GM23338 (cell line): ENCODE results near the gene PROC. TPM values are rescaled to one million over a fixed set of nuclear protein-coding genes. Genes with fewer than 3 reads are reported as not detected.

ENCODE experiments used
- ATAC-seq: fragments of 200-7000 bp; cut with Tn5 transposase; 3 replicates; pipeline ENCODE4 v1.9.1; 2020
- DNase-seq: peaks from one replicate; pipeline ENCODE4 v3.0.0-alpha.2; 2015; ENCODE audit warnings: low spot score
- H2AFZ ChIP-seq: fragments of 200-600 bp; sonication (generic); 2 replicates; pipeline ENCODE4 v1.8.0; 2016; ENCODE audit warnings: antibody characterized with exemption, mild to moderate bottlenecking, moderate library complexity
- H3F3A ChIP-seq: fragments of 200-600 bp; sonication (generic); replicated peaks from 2 replicates; pipeline ENCODE4 v1.8.0; 2017; ENCODE audit warnings: antibody characterized with exemption, mixed run types, low read depth
- H3K27ac ChIP-seq: fragments of 200-600 bp; sonication (generic); 2 replicates; pipeline ENCODE4 v1.6.1; 2016; ENCODE audit warnings: low read depth
- H3K27me3 ChIP-seq: fragments of 200-600 bp; sonication (generic); 2 replicates; pipeline ENCODE4 v1.8.0; 2016; ENCODE audit warnings: mild to moderate bottlenecking, mixed run types, moderate library complexity; ENCODE audit not compliant: insufficient read depth
- H3K36me3 ChIP-seq: fragments of 200-600 bp; sonication (generic); 2 replicates; pipeline ENCODE4 v1.8.0; 2016; ENCODE audit warnings: mild to moderate bottlenecking; ENCODE audit not compliant: insufficient read depth
- H3K4me1 ChIP-seq: fragments of 200-600 bp; sonication (generic); 2 replicates; pipeline ENCODE4 v1.8.0; 2016; ENCODE audit warnings: mild to moderate bottlenecking, moderate library complexity; ENCODE audit not compliant: insufficient read depth
- H3K4me2 ChIP-seq: fragments of 200-600 bp; sonication (generic); 2 replicates; pipeline ENCODE4 v1.7.1; 2017; ENCODE audit warnings: mixed run types
- H3K4me3 ChIP-seq: fragments of 200-600 bp; sonication (generic); 2 replicates; pipeline ENCODE4 v1.6.1; 2016; ENCODE audit warnings: mixed run types
- H3K79me2 ChIP-seq: fragments of 200-600 bp; sonication (generic); replicated peaks from 2 replicates; pipeline ENCODE4 v1.8.0; 2017; ENCODE audit warnings: mild to moderate bottlenecking; ENCODE audit not compliant: insufficient read depth
- H3K9me2 ChIP-seq: fragments of 200-600 bp; sonication (generic); 2 replicates; pipeline ENCODE4 v1.8.0; 2017; ENCODE audit not compliant: insufficient read depth
- H4K20me1 ChIP-seq: fragments of 200-600 bp; sonication (generic); replicated peaks from 2 replicates; pipeline ENCODE4 v1.8.0; 2017; ENCODE audit warnings: mild to moderate bottlenecking; ENCODE audit not compliant: insufficient read depth
- H3K27ac Mint-ChIP-seq: 2 replicates; pipeline ENCODE4 v1.8.0; 2020; ENCODE audit warnings: inconsistent platforms, mild to moderate bottlenecking, moderate library complexity, mixed read lengths
- H3K27me3 Mint-ChIP-seq: 3 replicates; pipeline ENCODE4 v1.8.0; 2022; ENCODE audit warnings: low read depth, mild to moderate bottlenecking, moderate library complexity, mixed read lengths, inconsistent platforms; ENCODE audit not compliant: insufficient read depth, poor library complexity
- H3K36me3 Mint-ChIP-seq: 3 replicates; pipeline ENCODE4 v1.8.0; 2021; ENCODE audit warnings: low read depth, mild to moderate bottlenecking, inconsistent platforms, moderate library complexity, mixed read lengths
- H3K4me1 Mint-ChIP-seq: 3 replicates; pipeline ENCODE4 v1.8.0; 2020; ENCODE audit warnings: mild to moderate bottlenecking, inconsistent platforms, mixed read lengths
- H3K4me3 Mint-ChIP-seq: 3 replicates; pipeline ENCODE4 v1.8.0; 2021; ENCODE audit warnings: moderate library complexity, mild to moderate bottlenecking, inconsistent platforms, mixed read lengths
- H3K9me3 Mint-ChIP-seq: 3 replicates; pipeline ENCODE4 v1.8.0; 2020; ENCODE audit warnings: moderate library complexity, mild to moderate bottlenecking, inconsistent platforms, mixed read lengths
- CREB1 ChIP-seq: fragments of 250-450 bp; sonication (Bioruptor Pico); IDR thresholded peaks from 2 replicates; pipeline ENCODE4 v1.5.0; 2020; ENCODE audit warnings: low read depth, mild to moderate bottlenecking, moderate library complexity
- CTCF ChIP-seq, 2 experiments: fragments of 200-600 bp in 1 of 2; sonication (generic) in 1 of 2; conservative IDR thresholded peaks; 2 replicates each; pipeline versions ENCODE4 v1.5.1 to v1.6.1; 2016 to 2017; ENCODE audit warnings: antibody characterized with exemption in 2 of 2, low read depth in 2 of 2, mild to moderate bottlenecking in 2 of 2, moderate library complexity in 1 of 2
- EZH2 ChIP-seq: fragments of 200-600 bp; sonication (generic); IDR thresholded peaks from one replicate; pipeline ENCODE4 v1.8.0; 2017; ENCODE audit warnings: antibody characterized with exemption, mild to moderate bottlenecking, low read depth; ENCODE audit not compliant: unreplicated experiment
- JUNB ChIP-seq: IDR thresholded peaks from one replicate; pipeline ENCODE4 v1.6.1; 2016; ENCODE audit warnings: antibody characterized with exemption; ENCODE audit not compliant: unreplicated experiment
- NANOG ChIP-seq: IDR thresholded peaks from 2 replicates; pipeline ENCODE4 v1.6.1; 2016; ENCODE audit warnings: antibody characterized with exemption, borderline replicate concordance
- POLR2AphosphoS5 ChIP-seq: IDR thresholded peaks from 2 replicates; pipeline ENCODE4 v1.6.1; 2016; ENCODE audit warnings: antibody characterized with exemption, low read depth
- REST ChIP-seq: IDR thresholded peaks from one replicate; pipeline ENCODE4 v1.6.1; 2018; ENCODE audit warnings: antibody characterized with exemption; ENCODE audit not compliant: unreplicated experiment
- ZNF114 ChIP-seq: fragments of 250-450 bp; sonication (Bioruptor Pico); IDR thresholded peaks from 2 replicates; pipeline ENCODE4 v1.5.0; 2020; ENCODE audit warnings: mild to moderate bottlenecking, moderate library complexity
- ZNF331 ChIP-seq: fragments of 250-450 bp; sonication (Bioruptor Pico); IDR thresholded peaks from 2 replicates; pipeline ENCODE4 v1.5.0; 2020; ENCODE audit warnings: low read depth, mild to moderate bottlenecking, moderate library complexity
- ZNF462 ChIP-seq: fragments of 250-450 bp; sonication (Bioruptor Pico); IDR thresholded peaks from 2 replicates; pipeline ENCODE4 v1.5.0; 2020; ENCODE audit warnings: mild to moderate bottlenecking, moderate library complexity
- polyA plus RNA-seq: library from polyadenylated mRNA; unstranded; fragments of >200 nt; fragmentation: Nextera tagmentation; extraction: Ambion mirVana; gene quantifications from 2 replicates; pipeline ENCODE4 v1.2.1, GENCODE V29; 2016
- total RNA-seq: library from RNA; depleted of rRNA; stranded (reverse); fragments of >200 nt; shearing (Covaris generic); gene quantifications from 2 replicates; pipeline ENCODE4 v1.2.3, GENCODE V29; 2014

PROC gene
- total and polyA plus RNA-seq, 2 experiments from 2014 or later: 1.7 to 2.4 TPM

- no peak for ATAC-seq
- no peaks in the 10 kb centered on the region for H3K9me2 ChIP-seq
- H3K4me3 ChIP-seq: no peak overlapping the region
- Mint-ChIP-seq H3K27ac (no peak overlapping the region), H3K36me3 (peaks cover 4% of the 10 kb centered on the region; the same call in 2 of the 3 replicates), H3K4me1 (peaks cover 15% of the 10 kb centered on the region; the same call in 2 of the 3 replicates), H3K9me3 (peaks cover 12% of the 10 kb centered on the region), H3K4me3 (no peak overlapping the region), H3K27me3 (peaks cover 3% of the 10 kb centered on the region)
- no peak overlapping the region for H3K27ac ChIP-seq
- TF ChIP-seq JUNB (no peak), ZNF114 (CRISPR knock-in tag) (no peak), ZNF462 (no peak), EZH2 (no peak), NANOG (no peak), CTCF (conservative IDR thresholded peaks at IDR 0.05; ENCODE audit: low read depth in 2 of 2) (no peak), POLR2AphosphoS5 (no peak), CREB1 (CRISPR knock-in tag) (no peak), REST (no peak), ZNF331 (CRISPR knock-in tag) (no peak)
- H3K27me3 ChIP-seq: no peaks in the 10 kb centered on the region
- no peak overlapping the region for H2AFZ ChIP-seq
- no peak for DNase-seq
- no peaks in the 10 kb centered on the region for H3K79me2 ChIP-seq
- no peaks in the 10 kb centered on the region for H3K36me3 ChIP-seq
- H4K20me1 ChIP-seq: no peaks in the 10 kb centered on the region
- 0 out of 2 replicates have a peak, but pooled peaks cover 5% of the 10 kb centered on the region for H3K4me1 ChIP-seq
- H3K4me2 ChIP-seq: no peak overlapping the region
- H3F3A ChIP-seq: no peaks in the 10 kb centered on the region
Measured at GRCh38 chr2:127448526-127448925, 30.3 kb downstream of the PROC start.
